Fibroblast of the aortic adventitia (primary cell): ENCODE data around the gene NUCB1. TPM values are rescaled to one million over a fixed set of nuclear protein-coding genes. Genes with fewer than 3 reads are reported as not detected.

Experiments
- DNase-seq: peaks from one replicate; pipeline ENCODE4 v3.0.0-alpha.2; 2010; ENCODE audit warnings: low read depth
- H3K4me3 ChIP-seq: 2 replicates; pipeline ENCODE4 v1.5.1; 2011; ENCODE audit warnings: low read depth, mild to moderate bottlenecking, control low read depth, low read length, moderate library complexity
- total RNA-seq: library from RNA; depleted of rRNA; stranded (reverse); fragments of >200 nt; gene quantifications from 2 replicates; pipeline ENCODE4 v1.2.3, GENCODE V29; 2012; ENCODE audit warnings: low replicate concordance
- TF ChIP-seq, protein P1 (sequence below): IDR thresholded peaks from 2 replicates; pipeline ENCODE4 v1.5.1; 2011; ENCODE audit warnings: mild to moderate bottlenecking, low read length, control low read depth, inconsistent platforms; ENCODE audit not compliant: insufficient read depth

NUCB1 gene
- total RNA-seq, 1 donor: 267 TPM

- H3K4me3 ChIP-seq: no peak overlapping the region
- TF ChIP-seq, protein P1, sequence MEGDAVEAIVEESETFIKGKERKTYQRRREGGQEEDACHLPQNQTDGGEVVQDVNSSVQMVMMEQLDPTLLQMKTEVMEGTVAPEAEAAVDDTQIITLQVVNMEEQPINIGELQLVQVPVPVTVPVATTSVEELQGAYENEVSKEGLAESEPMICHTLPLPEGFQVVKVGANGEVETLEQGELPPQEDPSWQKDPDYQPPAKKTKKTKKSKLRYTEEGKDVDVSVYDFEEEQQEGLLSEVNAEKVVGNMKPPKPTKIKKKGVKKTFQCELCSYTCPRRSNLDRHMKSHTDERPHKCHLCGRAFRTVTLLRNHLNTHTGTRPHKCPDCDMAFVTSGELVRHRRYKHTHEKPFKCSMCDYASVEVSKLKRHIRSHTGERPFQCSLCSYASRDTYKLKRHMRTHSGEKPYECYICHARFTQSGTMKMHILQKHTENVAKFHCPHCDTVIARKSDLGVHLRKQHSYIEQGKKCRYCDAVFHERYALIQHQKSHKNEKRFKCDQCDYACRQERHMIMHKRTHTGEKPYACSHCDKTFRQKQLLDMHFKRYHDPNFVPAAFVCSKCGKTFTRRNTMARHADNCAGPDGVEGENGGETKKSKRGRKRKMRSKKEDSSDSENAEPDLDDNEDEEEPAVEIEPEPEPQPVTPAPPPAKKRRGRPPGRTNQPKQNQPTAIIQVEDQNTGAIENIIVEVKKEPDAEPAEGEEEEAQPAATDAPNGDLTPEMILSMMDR: no peak
- DNase-seq: no peak
These were observed 40.2 kb upstream of the NUCB1 start for GRCh38 chr19:48859711-48860572.

- TF ChIP-seq, protein P1: no peak
- DNase-seq: no peak
These were observed 38.8 kb upstream of the NUCB1 start for GRCh38 chr19:48861313-48861712.

DNA sequence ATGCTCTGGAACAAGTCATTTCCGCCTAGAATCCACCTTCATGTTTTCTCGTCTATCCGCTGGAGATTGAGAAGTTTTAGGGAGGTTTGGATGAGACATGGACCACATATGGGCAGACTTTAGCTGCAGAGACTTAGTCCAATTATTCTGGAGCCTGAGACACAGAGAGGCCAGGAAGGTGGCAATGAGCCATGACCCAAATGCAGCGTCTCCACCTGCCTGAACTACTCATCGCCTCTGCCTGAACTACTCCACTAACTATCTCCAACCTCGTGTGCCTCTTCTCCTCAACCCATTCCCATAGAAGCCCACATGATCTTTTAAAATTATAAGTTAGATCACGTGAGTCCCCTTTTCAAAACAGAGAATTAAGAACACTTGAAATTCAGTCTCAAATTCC is 37.3 kb upstream of the NUCB1 start:
- DNase-seq: no peak
- TF ChIP-seq, protein P1: no peak
- H3K4me3 ChIP-seq: no peak overlapping the region

More at GRCh38 chr19:48861313-48861712, 38.8 kb upstream of the NUCB1 start:
- no peak overlapping the region for H3K4me3 ChIP-seq

DNA sequence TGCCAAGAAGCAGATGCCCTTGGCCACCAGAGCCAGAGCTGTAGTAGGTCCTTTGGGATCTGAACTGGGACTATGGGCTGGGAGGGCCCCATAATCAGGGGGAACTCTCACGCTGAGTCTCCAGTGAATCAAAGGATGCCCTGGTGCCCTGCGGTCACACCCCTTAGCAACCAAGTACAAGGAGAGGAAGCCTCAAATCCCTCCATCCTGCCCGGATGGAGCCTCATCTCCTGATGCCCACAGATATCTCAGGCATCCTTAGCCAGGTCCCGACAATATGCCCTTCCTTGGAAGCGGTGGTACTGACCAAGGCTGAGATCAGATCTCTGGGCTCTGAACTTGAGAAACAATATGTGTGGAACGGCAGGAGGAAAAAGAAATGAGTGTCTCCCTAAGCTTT is 33.4 kb upstream of the NUCB1 start:
- TF ChIP-seq, protein P1: no peak
- H3K4me3 ChIP-seq: peak overlapping the region; percentile 78
- DNase-seq: peak; percentile 14

DNA sequence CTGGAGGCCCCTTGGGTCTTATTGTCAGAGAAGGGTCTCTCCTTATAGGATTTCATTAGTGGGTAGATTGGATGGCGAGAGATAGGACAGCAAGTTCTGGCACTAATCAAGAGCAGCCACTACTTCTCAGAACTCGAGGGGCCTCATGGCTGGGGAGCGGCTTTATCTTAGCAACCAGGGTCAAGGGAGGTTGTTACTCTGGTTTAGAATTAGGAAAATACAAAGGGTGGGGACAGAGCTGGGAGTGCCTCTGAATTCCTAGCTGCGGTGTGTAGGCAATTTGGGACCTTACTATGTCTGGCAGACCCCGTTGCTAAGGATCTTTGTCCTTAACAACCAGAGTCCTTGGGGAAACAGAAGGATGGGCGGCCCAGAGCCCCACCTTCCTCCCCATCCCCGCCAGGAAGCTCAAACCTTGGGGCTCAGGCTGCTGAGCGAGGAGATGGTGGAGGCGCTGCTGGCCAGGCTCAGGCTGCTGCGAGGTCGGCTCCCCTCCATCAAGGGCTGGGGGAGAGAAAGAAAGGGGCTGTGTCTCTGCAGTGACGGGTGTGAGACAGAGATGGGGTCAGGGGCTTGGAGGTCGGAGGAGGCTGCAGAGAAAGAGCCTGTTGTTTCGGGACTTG is 32.9 kb upstream of the NUCB1 start:
- peak overlapping the region; percentile 78 for H3K4me3 ChIP-seq
- TF ChIP-seq, protein P1: no peak
- peak; percentile 61 for DNase-seq

DNA sequence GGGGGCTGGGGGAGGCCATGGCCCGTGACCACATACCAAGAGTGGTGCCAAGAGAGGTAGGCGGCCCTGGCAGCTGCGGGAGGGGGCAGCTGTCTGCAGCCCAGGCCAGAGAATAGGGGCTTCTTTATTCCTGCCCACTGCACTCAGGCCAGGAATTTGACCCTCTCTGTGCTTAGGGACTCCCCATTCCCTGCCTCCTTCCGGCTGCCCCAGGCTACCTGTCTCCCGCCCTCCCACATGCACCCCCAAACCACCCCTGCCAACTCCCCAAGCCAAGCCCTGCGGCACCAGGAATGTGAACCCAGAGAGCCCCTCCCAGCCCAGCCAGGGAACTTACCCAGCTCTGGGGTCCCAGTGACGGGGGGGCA is 32.4 kb upstream of the NUCB1 start:
- no peak for DNase-seq
- TF ChIP-seq, protein P1: no peak
- peak overlapping the region; percentile 78 for H3K4me3 ChIP-seq
